ENCODE data around the gene MAD2L1BP.

The MAD2L1BP gene

GRCh38 chr6:43666196-43666920 is 30.7 kb downstream of the MAD2L1BP start:
- no peak for DNase-seq (ENCODE audit: low spot score)

- DNase-seq (ENCODE audit: low spot score), result peak; percentile 82
These were observed 31.9 kb downstream of the MAD2L1BP start for GRCh38 chr6:43667245-43668150.

GRCh38 chr6:43668151-43669028 is 32.8 kb downstream of the MAD2L1BP start:
- peak; percentile 71 for DNase-seq (ENCODE audit: low spot score)

GRCh38 chr6:43669050-43669921 is 33.6 kb downstream of the MAD2L1BP start:
- no peak for DNase-seq (ENCODE audit: low spot score)

GRCh38 chr6:43669922-43670622 is 34.4 kb downstream of the MAD2L1BP start:
- no peak for DNase-seq (ENCODE audit: low spot score)

- no peak for DNase-seq (ENCODE audit: low spot score)
These were observed 35.0 kb downstream of the MAD2L1BP start for GRCh38 chr6:43670623-43670986.

- DNase-seq (ENCODE audit: low spot score), result no peak
These were observed 35.6 kb downstream of the MAD2L1BP start for GRCh38 chr6:43671011-43671800.

GRCh38 chr6:43671801-43672690 is 36.4 kb downstream of the MAD2L1BP start:
- DNase-seq (ENCODE audit: low spot score), result no peak

- DNase-seq (ENCODE audit: low spot score), result no peak
These were observed 37.9 kb downstream of the MAD2L1BP start for GRCh38 chr6:43673444-43674084.

- no peak for DNase-seq (ENCODE audit: low spot score)
These were observed 38.7 kb downstream of the MAD2L1BP start for GRCh38 chr6:43674291-43674690.

GRCh38 chr6:43674921-43675320 is 39.3 kb downstream of the MAD2L1BP start:
- DNase-seq (ENCODE audit: low spot score), result no peak

GRCh38 chr6:43676962-43677606 is 41.4 kb downstream of the MAD2L1BP start:
- DNase-seq (ENCODE audit: low spot score), result no peak

GRCh38 chr6:43677759-43678158 is 42.1 kb downstream of the MAD2L1BP start:
- no peak for DNase-seq (ENCODE audit: low spot score)

- no peak for DNase-seq (ENCODE audit: low spot score)
These were observed 42.7 kb downstream of the MAD2L1BP start for GRCh38 chr6:43678341-43678740.

- no peak for DNase-seq (ENCODE audit: low spot score)
These were observed 43.4 kb downstream of the MAD2L1BP start for GRCh38 chr6:43679057-43679456.

- DNase-seq (ENCODE audit: low spot score), result no peak
These were observed 44.9 kb downstream of the MAD2L1BP start for GRCh38 chr6:43680308-43681200.
